Lower lobe of right lung (tissue), 2 donors: ENCODE measurements around the gene PLA2G4E. TPM values are rescaled to one million over a fixed set of nuclear protein-coding genes. Genes with fewer than 3 reads are reported as not detected.

Source experiments
- ATAC-seq, 2 donors: fragments of 200-7000 bp; cut with Tn5 transposase; one replicate each; pipeline ENCODE4 v1.9.1; 2020 to 2022; ENCODE audit warnings: mild to moderate bottlenecking in 2 of 2, moderate library complexity in 2 of 2
- DNase-seq: peaks from one replicate; pipeline ENCODE4 v3.0.0-alpha.2; 2020
- H3K27ac ChIP-seq: fragments of 200-600 bp; one replicate; pipeline ENCODE4 v1.8.0; 2022
- H3K27me3 ChIP-seq: fragments of 200-600 bp; one replicate; pipeline ENCODE4 v1.8.0; 2022; ENCODE audit warnings: low read depth
- H3K36me3 ChIP-seq: fragments of 200-600 bp; one replicate; pipeline ENCODE4 v1.8.0; 2022; ENCODE audit warnings: mild to moderate bottlenecking
- H3K4me1 ChIP-seq: fragments of 200-600 bp; one replicate; pipeline ENCODE4 v1.8.0; 2022
- H3K4me3 ChIP-seq: fragments of 200-600 bp; one replicate; pipeline ENCODE4 v1.8.0; 2022; ENCODE audit warnings: mild to moderate bottlenecking
- H3K9me3 ChIP-seq: fragments of 200-600 bp; one replicate; pipeline ENCODE4 v1.8.0; 2022
- CTCF ChIP-seq: fragments of 200-600 bp; IDR thresholded peaks from one replicate; pipeline ENCODE4 v1.8.0; 2022; ENCODE audit warnings: antibody characterized with exemption, mild to moderate bottlenecking
- intact Hi-C: fragments of 100-400 bp; cut with DNase I; formaldehyde crosslinking; loops from one replicate; pipeline ENCODE4 v1.11.0; 2022
- total RNA-seq: library from RNA; stranded (reverse); fragmentation: NEBNext Ultra II Directional; extraction: Animal tissue kit (Norgen Biotek cat#: 25700); gene quantifications from one replicate; pipeline ENCODE4 v1.2.1, GENCODE V29; 2021
- donor health status: DM: no; HTN: yes; CAD: no; lungs with severe emphysema.

The PLA2G4E gene
- total RNA-seq, 1 donor from 2014 or later, result 1.1 TPM

GRCh38 chr15:42057799-42058646 is 37.2 kb upstream of the PLA2G4E start:
- no peak for DNase-seq
- Histone ChIP-seq H3K27ac (peak overlapping the region; percentile 74), H3K27me3 (no peaks in the 10 kb centered on the region), H3K9me3 (no peaks in the 10 kb centered on the region), H3K36me3 (no peaks in the 10 kb centered on the region), H3K4me1 (peaks cover 22% of the 10 kb centered on the region), H3K4me3 (no peak overlapping the region)
- intact Hi-C loops, result no loop called here
- TF ChIP-seq CTCF, result no peak
- ATAC-seq, result peak; percentile 2 to 24

GRCh38 chr15:42056934-42057798 is 36.3 kb upstream of the PLA2G4E start:
- peaks cover 22% of the 10 kb centered on the region for H3K4me1 ChIP-seq
- no peaks in the 10 kb centered on the region for H3K36me3 ChIP-seq
- intact Hi-C loops, result no loop called here
- ATAC-seq (peak; percentile 92 to 93), DNase-seq (peak; percentile 92)
- no peaks in the 10 kb centered on the region for H3K27me3 ChIP-seq
- TF ChIP-seq CTCF, result peak; percentile 69
- peak overlapping the region; percentile 34 for H3K4me3 ChIP-seq
- H3K9me3 ChIP-seq, result no peaks in the 10 kb centered on the region
- peak overlapping the region; percentile 85 for H3K27ac ChIP-seq

DNA sequence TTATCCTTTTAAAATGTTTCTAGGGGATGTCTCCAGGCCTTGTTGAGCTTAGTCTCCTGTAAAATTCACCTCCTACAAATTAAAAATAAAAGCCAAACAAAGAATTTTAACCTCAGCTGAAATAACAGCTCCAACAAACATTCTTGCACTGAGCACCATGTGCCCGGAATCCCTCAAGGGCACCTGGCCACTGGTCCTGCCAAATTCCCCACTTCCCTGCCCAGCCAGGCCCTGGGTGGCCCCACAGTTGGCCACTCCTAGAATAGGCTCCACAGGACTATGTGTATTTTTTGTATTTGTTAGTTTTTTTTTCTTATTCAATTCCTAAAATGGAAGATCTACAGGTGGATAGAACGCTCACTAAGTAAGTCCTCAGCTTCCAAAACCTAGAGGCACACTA is 33.1 kb upstream of the PLA2G4E start:
- Histone ChIP-seq H3K36me3 (no peaks in the 10 kb centered on the region), H3K27ac (peak overlapping the region; percentile 26), H3K9me3 (no peaks in the 10 kb centered on the region), H3K4me1 (peaks cover 14% of the 10 kb centered on the region), H3K27me3 (no peaks in the 10 kb centered on the region), H3K4me3 (no peak overlapping the region)
- intact Hi-C loops, result no loop called here
- TF ChIP-seq CTCF, result no peak
- DNase-seq, result peak; percentile 70
- ATAC-seq, result peak; percentile 57 to 64

DNA sequence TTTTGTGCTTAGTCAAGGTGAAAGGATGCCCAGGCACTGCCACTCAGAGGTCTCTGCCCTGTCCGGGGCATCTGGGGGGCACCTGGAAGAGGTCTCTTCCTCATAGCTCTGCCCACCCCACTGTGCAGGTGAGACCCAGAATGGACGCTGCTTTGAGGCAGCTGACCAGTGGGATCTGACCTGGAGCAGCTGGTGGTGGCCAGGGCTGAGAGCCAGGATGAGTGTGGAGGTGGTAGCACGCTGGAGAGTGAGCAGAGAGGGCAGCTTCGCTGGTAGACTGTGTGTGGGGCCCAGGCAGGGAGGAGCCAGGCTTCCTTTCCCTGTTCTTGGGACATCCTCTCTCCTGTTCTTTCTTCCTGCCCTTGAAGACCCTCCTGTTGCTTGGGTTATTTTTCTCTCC is 32.2 kb upstream of the PLA2G4E start:
- no peak for DNase-seq
- no peaks in the 10 kb centered on the region for H3K27me3 ChIP-seq
- H3K27ac ChIP-seq, result peak overlapping the region; percentile 54
- no peaks in the 10 kb centered on the region for H3K36me3 ChIP-seq
- intact Hi-C loops, result no loop called here
- no peak for TF ChIP-seq CTCF
- H3K4me3 ChIP-seq, result no peak overlapping the region
- peaks cover 14% of the 10 kb centered on the region for H3K4me1 ChIP-seq
- no peaks in the 10 kb centered on the region for H3K9me3 ChIP-seq
- no peak for ATAC-seq

GRCh38 chr15:42050484-42051255 is 29.8 kb upstream of the PLA2G4E start:
- Histone ChIP-seq H3K4me3 (no peak overlapping the region), H3K27me3 (no peaks in the 10 kb centered on the region), H3K27ac (no peak overlapping the region), H3K36me3 (no peaks in the 10 kb centered on the region), H3K9me3 (no peaks in the 10 kb centered on the region), H3K4me1 (peaks cover 7% of the 10 kb centered on the region)
- DNase-seq, result no peak
- intact Hi-C loops, result no loop called here
- TF ChIP-seq CTCF, result no peak
- ATAC-seq, result no peak
